IPS-NIHi11 (cell line): Measurements from ENCODE around the gene SMIM29.
"Not testable (repeated sequence)": the region's sequence is repeated elsewhere in the genome, so short reads cannot be mapped to it uniquely, and the experiment has no call there.

Experiments used
- DNase-seq: peaks from one replicate; pipeline ENCODE4 v3.0.0; 2012; ENCODE audit warnings: mixed read lengths, low spot score

SMIM29 gene

GRCh38 chr6:34248727-34249468 lies at the start of gene SMIM29:
SMIM29 (minus strand) TSS chr6:34249006; CDS start chr6:34247791, 1,215 bp downstream.
- peak; percentile 94 for DNase-seq

GRCh38 chr6:34295721-34296120 lies 46.9 kb upstream of the SMIM29 start:
- DNase-seq = no peak

GRCh38 chr6:34292954-34293353 lies 44.1 kb upstream of the SMIM29 start:
- DNase-seq = no peak

- no peak for DNase-seq
Measured at GRCh38 chr6:34289137-34289536, 40.3 kb upstream of the SMIM29 start.

- no peak for DNase-seq
Measured at GRCh38 chr6:34288581-34288980, 39.8 kb upstream of the SMIM29 start.

GRCh38 chr6:34285448-34286164 lies 36.8 kb upstream of the SMIM29 start:
- DNase-seq = no peak

GRCh38 chr6:34284563-34285447 lies 36.0 kb upstream of the SMIM29 start:
- DNase-seq = no peak

- DNase-seq = no peak
Measured at GRCh38 chr6:34281702-34282334, 33.0 kb upstream of the SMIM29 start.

GRCh38 chr6:34280216-34280615 lies 31.4 kb upstream of the SMIM29 start:
- DNase-seq = no peak

- DNase-seq = no peak
Measured at GRCh38 chr6:34278833-34279232, 30.0 kb upstream of the SMIM29 start.

GRCh38 chr6:34277763-34278112 lies 28.9 kb upstream of the SMIM29 start:
- no peak for DNase-seq

- DNase-seq = no peak
Measured at GRCh38 chr6:34276881-34277762, 28.3 kb upstream of the SMIM29 start.

GRCh38 chr6:34276191-34276590 lies 27.4 kb upstream of the SMIM29 start:
- no peak for DNase-seq

GRCh38 chr6:34275128-34275804 lies 26.5 kb upstream of the SMIM29 start:
- no peak for DNase-seq

- DNase-seq = no peak
Measured at GRCh38 chr6:34274129-34274528, 25.3 kb upstream of the SMIM29 start.

GRCh38 chr6:34273242-34273805 lies 24.5 kb upstream of the SMIM29 start:
- no peak for DNase-seq

- peak; percentile 67 for DNase-seq
Measured at GRCh38 chr6:34272013-34272926, 23.5 kb upstream of the SMIM29 start.

- DNase-seq = not testable (repeated sequence)
Measured at GRCh38 chr6:34269658-34270341, 21.0 kb upstream of the SMIM29 start.
